ENCODE measurements around the gene ELF1. TPM values are rescaled to one million over a fixed set of nuclear protein-coding genes. Genes with fewer than 3 reads are reported as not detected.

Gene ELF1
- total and polyA plus RNA-seq, 2 of the 8 experiments (the other 6 are each of a cell fraction or from before 2014, with no cell fraction given) = 5.6 to 18.2 TPM

GRCh38 chr13:40927929-40928328, 91.2 kb downstream of the ELF1 start:
- 95% methylated on average over 4 of the region's 9 CpGs; no CpG with 5 or more reads in 1 of the 2 experiments for WGBS, 2 experiments (ENCODE audit: extremely low coverage in 1 of 2, insufficient coverage in 1 of 2, insufficient read length in 1 of 2, insufficient replicate concordance in 2 of 2, low coverage in 1 of 2, low lambda C conversion rate in 2 of 2, missing lambda C conversion rate in 1 of 2)
- no peak overlapping the region for H3K56ac ChIP-seq (replicated peaks; ENCODE audit: insufficient read length, low read depth, low read length)
- H3K4me1 ChIP-seq (replicated peaks in 1 of 4; ENCODE audit: control insufficient read depth in 3 of 4, insufficient read depth in 4 of 4, low read length in 3 of 4) = peaks cover 0 to 3% (median under 1%) of the 10 kb centered on the region in 4 experiments; a peak in 1 of 7 replicates
- no peak overlapping the region for H3K18ac ChIP-seq (ENCODE audit: extremely low read depth, low read length)
- H4K91ac ChIP-seq (replicated peaks; ENCODE audit: insufficient read length, low read length) = no peak overlapping the region
- no peak overlapping the region for H2AFZ ChIP-seq (ENCODE audit: low read length)
- no peak overlapping the region for H4K8ac ChIP-seq (ENCODE audit: extremely low read depth, insufficient read depth, low read length)
- H2BK15ac ChIP-seq (ENCODE audit: low read length) = no peak overlapping the region
- no peaks in the 10 kb centered on the region; a peak in 1 of 8 replicates for H3K36me3 ChIP-seq (ENCODE audit: control insufficient read depth in 2 of 4, insufficient read depth in 4 of 4, low read length in 3 of 4)
- no peak overlapping the region for H3K4ac ChIP-seq (replicated peaks; ENCODE audit: insufficient read length, low read depth, low read length)
- H3K23me2 ChIP-seq (ENCODE audit: low read depth, low read length) = no peaks in the 10 kb centered on the region
- CTCF ChIA-PET (ENCODE audit: partially characterized antibody) = interaction anchor here (0.7 to 1.3 kb wide), 5 partner anchors 9 to 108 kb away, joined by 3 to 4 read pairs (median 3); no protein-coding TSS in a partner anchor
- H3K14ac ChIP-seq (ENCODE audit: insufficient read length) = no peak overlapping the region
- TF ChIP-seq GABPA (IDR thresholded peaks at IDR 0.05; ENCODE audit: borderline replicate concordance, insufficient read depth, low read length) (no peak), KDM5A (IDR thresholded peaks at IDR 0.05; ENCODE audit: low read length) (no peak), TBP (IDR thresholded peaks at IDR 0.05; ENCODE audit: low read depth, low read length) (no peak), HDAC2 (IDR thresholded peaks at IDR 0.05; ENCODE audit: borderline replicate concordance in 1 of 2, low read depth in 2 of 2, low read length in 2 of 2) (no peak), MAFK (IDR thresholded peaks at IDR 0.05; ENCODE audit: low read depth, low read length) (no peak)
- POLR2A ChIA-PET (ENCODE audit: partially characterized antibody) = no interaction called here
- no peak overlapping the region for H4K5ac ChIP-seq (ENCODE audit: insufficient read length, low read depth, low read length)
- no peak overlapping the region for H2BK12ac ChIP-seq (ENCODE audit: low read depth, low read length)
- H4K20me1 ChIP-seq (replicated peaks in 1 of 2; ENCODE audit: control insufficient read depth in 1 of 2, insufficient read depth in 2 of 2, low read length in 2 of 2) = no peaks in the 10 kb centered on the region
- no peak overlapping the region for H2BK5ac ChIP-seq (ENCODE audit: low read depth, low read length)
- H3K4me2 ChIP-seq (ENCODE audit: insufficient read depth in 1 of 2, low read depth in 2 of 2, low read length in 2 of 2) = no peak overlapping the region
- H3K9ac ChIP-seq (replicated peaks in 1 of 4; ENCODE audit: extremely low read depth in 1 of 4, low read depth in 3 of 4, low read length in 3 of 4) = no peak overlapping the region
- H2BK20ac ChIP-seq (ENCODE audit: low read length) = no peak overlapping the region
- no peak overlapping the region for H2BK120ac ChIP-seq (replicated peaks; ENCODE audit: low read depth, low read length)
- no peak overlapping the region for H2AK5ac ChIP-seq (ENCODE audit: low read depth, low read length)
- H3K4me3 ChIP-seq (ENCODE audit: extremely low read depth in 1 of 4, insufficient read depth in 2 of 4, low read depth in 3 of 4, low read length in 4 of 4) = no peak overlapping the region
- no peak for FAIRE-seq
- DNase-seq (ENCODE audit: low read depth in 1 of 2, low spot score in 2 of 2) = no peak
- H3K79me2 ChIP-seq (ENCODE audit: control insufficient read depth in 1 of 2, insufficient read depth in 2 of 2, low read length in 2 of 2) = no peaks in the 10 kb centered on the region
- H3K79me1 ChIP-seq (ENCODE audit: low read depth, low read length) = no peaks in the 10 kb centered on the region
- no peaks in the 10 kb centered on the region for H3K9me3 ChIP-seq (ENCODE audit: insufficient read depth in 2 of 2, low read depth in 1 of 2, low read length in 1 of 2)
- no peaks in the 10 kb centered on the region for H3K27me3 ChIP-seq (replicated peaks in 1 of 4; ENCODE audit: control insufficient read depth in 3 of 4, extremely low read depth in 1 of 4, insufficient read depth in 3 of 4, low read length in 3 of 4)
- H3K27ac ChIP-seq (ENCODE audit: low read depth, low read length) = no peak overlapping the region
- no peak overlapping the region for H3K23ac ChIP-seq (ENCODE audit: insufficient read length)
